ENCODE results near the gene SMIM44.

SMIM44 gene

GRCh38 chr19:3492919-3493318 lies 9.7 kb upstream of the SMIM44 start:
- Histone ChIP-seq H3K27me3 (replicated peaks; ENCODE audit: control insufficient read depth, insufficient read depth, low read length, poor library complexity, severe bottlenecking) (no peaks in the 10 kb centered on the region), H3K4me3 (ENCODE audit: insufficient read depth, low read depth, low read length, poor library complexity, severe bottlenecking) (no peak overlapping the region), H3K27ac (ENCODE audit: insufficient read depth, low read length, poor library complexity, severe bottlenecking) (no peak overlapping the region), H3K9me3 (ENCODE audit: control insufficient read depth, low read length) (no peaks in the 10 kb centered on the region), H3K4me1 (ENCODE audit: control insufficient read depth, insufficient read depth, low read length, poor library complexity, severe bottlenecking) (no peaks in the 10 kb centered on the region), H3K36me3 (ENCODE audit: control insufficient read depth, insufficient read depth, low read length) (peaks cover 27% of the 10 kb centered on the region)
- no peak for DNase-seq

GRCh38 chr19:3492131-3492839 lies 9.0 kb upstream of the SMIM44 start:
- Histone ChIP-seq H3K9me3 (ENCODE audit: control insufficient read depth, low read length) (no peaks in the 10 kb centered on the region), H3K4me1 (ENCODE audit: control insufficient read depth, insufficient read depth, low read length, poor library complexity, severe bottlenecking) (no peaks in the 10 kb centered on the region), H3K27me3 (replicated peaks; ENCODE audit: control insufficient read depth, insufficient read depth, low read length, poor library complexity, severe bottlenecking) (no peaks in the 10 kb centered on the region), H3K36me3 (ENCODE audit: control insufficient read depth, insufficient read depth, low read length) (peaks cover 27% of the 10 kb centered on the region), H3K27ac (ENCODE audit: insufficient read depth, low read length, poor library complexity, severe bottlenecking) (no peak overlapping the region), H3K4me3 (ENCODE audit: insufficient read depth, low read depth, low read length, poor library complexity, severe bottlenecking) (no peak overlapping the region)
- DNase-seq: no peak

- Histone ChIP-seq H3K27ac (ENCODE audit: insufficient read depth, low read length, poor library complexity, severe bottlenecking) (no peak overlapping the region), H3K4me3 (ENCODE audit: insufficient read depth, low read depth, low read length, poor library complexity, severe bottlenecking) (no peak overlapping the region), H3K36me3 (ENCODE audit: control insufficient read depth, insufficient read depth, low read length) (peaks cover 27% of the 10 kb centered on the region), H3K9me3 (ENCODE audit: control insufficient read depth, low read length) (no peaks in the 10 kb centered on the region), H3K4me1 (ENCODE audit: control insufficient read depth, insufficient read depth, low read length, poor library complexity, severe bottlenecking) (no peaks in the 10 kb centered on the region), H3K27me3 (replicated peaks; ENCODE audit: control insufficient read depth, insufficient read depth, low read length, poor library complexity, severe bottlenecking) (no peaks in the 10 kb centered on the region)
- no peak for DNase-seq
Observed at GRCh38 chr19:3491396-3492119, 8.3 kb upstream of the SMIM44 start.

- H3K27me3 ChIP-seq (replicated peaks; ENCODE audit: control insufficient read depth, insufficient read depth, low read length, poor library complexity, severe bottlenecking): no peaks in the 10 kb centered on the region
- H3K4me3 ChIP-seq (ENCODE audit: insufficient read depth, low read depth, low read length, poor library complexity, severe bottlenecking): no peak overlapping the region
- H3K36me3 ChIP-seq (ENCODE audit: control insufficient read depth, insufficient read depth, low read length): no peaks in the 10 kb centered on the region
- no peaks in the 10 kb centered on the region for H3K9me3 ChIP-seq (ENCODE audit: control insufficient read depth, low read length)
- no peak overlapping the region for H3K27ac ChIP-seq (ENCODE audit: insufficient read depth, low read length, poor library complexity, severe bottlenecking)
- H3K4me1 ChIP-seq (ENCODE audit: control insufficient read depth, insufficient read depth, low read length, poor library complexity, severe bottlenecking): peaks cover 15% of the 10 kb centered on the region
- DNase-seq: no peak
Observed at GRCh38 chr19:3482507-3483225, 575 bp downstream of the SMIM44 start.

- Histone ChIP-seq H3K4me1 (ENCODE audit: control insufficient read depth, insufficient read depth, low read length, poor library complexity, severe bottlenecking) (peaks cover 15% of the 10 kb centered on the region), H3K4me3 (ENCODE audit: insufficient read depth, low read depth, low read length, poor library complexity, severe bottlenecking) (no peak overlapping the region), H3K36me3 (ENCODE audit: control insufficient read depth, insufficient read depth, low read length) (no peaks in the 10 kb centered on the region), H3K27ac (ENCODE audit: insufficient read depth, low read length, poor library complexity, severe bottlenecking) (no peak overlapping the region), H3K27me3 (replicated peaks; ENCODE audit: control insufficient read depth, insufficient read depth, low read length, poor library complexity, severe bottlenecking) (no peaks in the 10 kb centered on the region), H3K9me3 (ENCODE audit: control insufficient read depth, low read length) (no peaks in the 10 kb centered on the region)
- DNase-seq: no peak
Observed at GRCh38 chr19:3481241-3482090, 1.8 kb downstream of the SMIM44 start.

GRCh38 chr19:3480383-3481091 lies 2.7 kb downstream of the SMIM44 start, which contains the start of gene SMIM24:
Gene SMIM24 (minus strand): TSS chr19:3480525. CDS start chr19:3480463, 62 bp downstream.
- Histone ChIP-seq H3K9me3 (ENCODE audit: control insufficient read depth, low read length) (no peaks in the 10 kb centered on the region), H3K36me3 (ENCODE audit: control insufficient read depth, insufficient read depth, low read length) (no peaks in the 10 kb centered on the region), H3K27ac (ENCODE audit: insufficient read depth, low read length, poor library complexity, severe bottlenecking) (no peak within 1 kb of the TSS), H3K4me3 (ENCODE audit: insufficient read depth, low read depth, low read length, poor library complexity, severe bottlenecking) (no peak within 1 kb of the TSS), H3K27me3 (replicated peaks; ENCODE audit: control insufficient read depth, insufficient read depth, low read length, poor library complexity, severe bottlenecking) (no peaks in the 10 kb centered on the region), H3K4me1 (ENCODE audit: control insufficient read depth, insufficient read depth, low read length, poor library complexity, severe bottlenecking) (peaks cover 15% of the 10 kb centered on the region)
- no peak for DNase-seq

- H3K9me3 ChIP-seq (ENCODE audit: control insufficient read depth, low read length): no peaks in the 10 kb centered on the region
- H3K27me3 ChIP-seq (replicated peaks; ENCODE audit: control insufficient read depth, insufficient read depth, low read length, poor library complexity, severe bottlenecking): no peaks in the 10 kb centered on the region
- no peak overlapping the region for H3K4me3 ChIP-seq (ENCODE audit: insufficient read depth, low read depth, low read length, poor library complexity, severe bottlenecking)
- H3K4me1 ChIP-seq (ENCODE audit: control insufficient read depth, insufficient read depth, low read length, poor library complexity, severe bottlenecking): peaks cover 15% of the 10 kb centered on the region
- DNase-seq: peak in 2 of 3 donors; percentile 19 to 34
- H3K36me3 ChIP-seq (ENCODE audit: control insufficient read depth, insufficient read depth, low read length): no peaks in the 10 kb centered on the region
- no peak overlapping the region for H3K27ac ChIP-seq (ENCODE audit: insufficient read depth, low read length, poor library complexity, severe bottlenecking)
Observed at GRCh38 chr19:3479834-3480215, 3.4 kb downstream of the SMIM44 start.

- Histone ChIP-seq H3K4me3 (ENCODE audit: insufficient read depth, low read depth, low read length, poor library complexity, severe bottlenecking) (no peak overlapping the region), H3K36me3 (ENCODE audit: control insufficient read depth, insufficient read depth, low read length) (no peaks in the 10 kb centered on the region), H3K9me3 (ENCODE audit: control insufficient read depth, low read length) (no peaks in the 10 kb centered on the region), H3K27me3 (replicated peaks; ENCODE audit: control insufficient read depth, insufficient read depth, low read length, poor library complexity, severe bottlenecking) (no peaks in the 10 kb centered on the region), H3K27ac (ENCODE audit: insufficient read depth, low read length, poor library complexity, severe bottlenecking) (no peak overlapping the region), H3K4me1 (ENCODE audit: control insufficient read depth, insufficient read depth, low read length, poor library complexity, severe bottlenecking) (peaks cover 15% of the 10 kb centered on the region)
- DNase-seq: peak; percentile 26 to 43 (median 35)
Observed at GRCh38 chr19:3479177-3479833, 3.9 kb downstream of the SMIM44 start.

Measured in effector memory CD4-positive, alpha-beta T cell (primary cell).